Body of pancreas (tissue), 4 donors: ENCODE data around the gene BDKRB2. TPM values are rescaled to one million over a fixed set of nuclear protein-coding genes. Genes with fewer than 3 reads are reported as not detected.

Source experiments
- ATAC-seq: fragments of 150-250 bp; one replicate; pipeline ENCODE4 v1.9.1; 2016
- DNase-seq, 4 donors: peaks; one replicate each; pipeline ENCODE4 v3.0.0-alpha.2; 2019
- H3K27ac ChIP-seq, 4 donors: fragments of 200-600 bp; sonication (generic); 1 replicate in 3 of 4; 2 replicates in 1 of 4; pipeline versions ENCODE4 v1.5.1 to v1.6.1; 2016 to 2019; ENCODE audit warnings: mild to moderate bottlenecking in 1 of 4, mixed read lengths in 1 of 4, moderate library complexity in 1 of 4
- H3K27me3 ChIP-seq, 2 donors: fragments of 200-600 bp; sonication (generic); one replicate each; pipeline ENCODE4 v1.6.0; 2016; ENCODE audit warnings: mild to moderate bottlenecking in 1 of 2
- H3K36me3 ChIP-seq, 2 donors: fragments of 200-600 bp; sonication (generic); replicated peaks in 1 of 2; 2 replicates each; pipeline ENCODE4 v1.5.1; 2016; ENCODE audit warnings: low read depth in 2 of 2; ENCODE audit not compliant: insufficient read depth in 1 of 2
- H3K4me1 ChIP-seq: fragments of 200-600 bp; sonication (generic); one replicate; pipeline ENCODE4 v1.6.0; 2016
- H3K4me3 ChIP-seq, 2 donors: fragments of 200-600 bp; sonication (generic); 1 replicate in 1 of 2; 2 replicates in 1 of 2; pipeline ENCODE4 v1.5.1; 2016 to 2019
- H3K9me3 ChIP-seq, 3 donors: fragments of 200-600 bp; sonication (generic); 1 replicate in 2 of 3; 2 replicates in 1 of 3; pipeline ENCODE4 v1.5.1; 2016
- CTCF ChIP-seq, 7 experiments: fragments of 450-650 bp in 4 of 7; fragments of 200-600 bp in 3 of 7; sonication (generic) in 3 of 7; IDR thresholded peaks; one replicate each; pipeline ENCODE4 v1.5.1; 2016 to 2019; ENCODE audit warnings: antibody characterized with exemption in 7 of 7
- POLR2A ChIP-seq, 3 donors: fragments of 450-650 bp; IDR thresholded peaks; one replicate each; pipeline ENCODE4 v1.6.1; 2016; ENCODE audit warnings: antibody characterized with exemption in 3 of 3, mild to moderate bottlenecking in 2 of 3
- WGBS, 2 donors: methylation state at CpG; one replicate each; pipeline ENCODE4 v1.1.5; 2017; 5-methylcytosine and 5-hydroxymethylcytosine counted together
- intact Hi-C: fragments of 100-400 bp; cut with DNase I; formaldehyde crosslinking; loops from one replicate; pipeline ENCODE4 v1.15.1; 2023
- total RNA-seq, 2 donors: library from RNA; depleted of rRNA; stranded (reverse); fragments of >200 nt; gene quantifications; one replicate each; pipeline ENCODE4 v1.1.0, GENCODE V29; 2016

BDKRB2 gene
- total RNA-seq, 2 donors from 2014 or later: 9.6 to 11.4 TPM

- TF ChIP-seq CTCF (IDR thresholded peaks at IDR 0.05): no peak
- TF ChIP-seq POLR2A (IDR thresholded peaks at IDR 0.05): no peak
- Histone ChIP-seq H3K4me3 (no peak overlapping the region), H3K9me3 (no peaks in the 10 kb centered on the region), H3K27ac (no peak overlapping the region), H3K27me3 (no peaks in the 10 kb centered on the region), H3K4me1 (no peaks in the 10 kb centered on the region), H3K36me3 (no peaks in the 10 kb centered on the region)
- ATAC-seq (no peak), DNase-seq (no peak)
- WGBS, 2 donors: 78 to 94% methylated on average over 1 of the region's 1 CpG
- intact Hi-C loops: no loop called here
Measured at GRCh38 chr14:96216627-96217026, 12.0 kb downstream of the BDKRB2 start.

GRCh38 chr14:96217376-96217913, 12.8 kb downstream of the BDKRB2 start:
- Histone ChIP-seq H3K36me3 (no peaks in the 10 kb centered on the region), H3K9me3 (no peaks in the 10 kb centered on the region), H3K27ac (no peak overlapping the region), H3K4me1 (no peaks in the 10 kb centered on the region), H3K4me3 (no peak overlapping the region), H3K27me3 (no peaks in the 10 kb centered on the region)
- WGBS, 2 donors: 67 to 69% methylated on average over 7 to 8 of the region's 8 CpGs
- no peak for DNase-seq
- TF ChIP-seq POLR2A (IDR thresholded peaks at IDR 0.05) (no peak), CTCF (IDR thresholded peaks at IDR 0.05) (no peak)
- intact Hi-C loops: no loop called here
- no peak for ATAC-seq

GRCh38 chr14:96221109-96221650, 16.5 kb downstream of the BDKRB2 start:
- H3K27ac ChIP-seq: no peak overlapping the region
- intact Hi-C loops: no loop called here
- WGBS, 2 donors: 68 to 70% methylated on average over 4 to 7 of the region's 7 CpGs

GRCh38 chr14:96221841-96222240, 17.2 kb downstream of the BDKRB2 start:
- Histone ChIP-seq H3K36me3 (no peaks in the 10 kb centered on the region), H3K4me3 (no peak overlapping the region), H3K27ac (no peak overlapping the region), H3K9me3 (no peaks in the 10 kb centered on the region), H3K27me3 (no peaks in the 10 kb centered on the region), H3K4me1 (no peaks in the 10 kb centered on the region)
- WGBS, 2 donors: 69 to 80% methylated on average over 8 of the region's 8 CpGs
- DNase-seq (no peak), ATAC-seq (no peak)
- TF ChIP-seq CTCF (IDR thresholded peaks at IDR 0.05) (no peak), POLR2A (IDR thresholded peaks at IDR 0.05) (no peak)
- intact Hi-C loops: no loop called here

More at GRCh38 chr14:96221109-96221650, 16.5 kb downstream of the BDKRB2 start:
- no peak for TF ChIP-seq POLR2A (IDR thresholded peaks at IDR 0.05)
- no peak for TF ChIP-seq CTCF (IDR thresholded peaks at IDR 0.05)
- no peak for DNase-seq
- Histone ChIP-seq H3K27me3 (no peaks in the 10 kb centered on the region), H3K4me1 (no peaks in the 10 kb centered on the region), H3K4me3 (no peak overlapping the region), H3K9me3 (no peaks in the 10 kb centered on the region), H3K36me3 (no peaks in the 10 kb centered on the region)
- no peak for ATAC-seq

GRCh38 chr14:96224480-96225096, 19.9 kb downstream of the BDKRB2 start:
- Histone ChIP-seq H3K9me3 (no peaks in the 10 kb centered on the region), H3K36me3 (no peaks in the 10 kb centered on the region), H3K4me1 (no peaks in the 10 kb centered on the region), H3K27ac (no peak overlapping the region), H3K4me3 (no peak overlapping the region), H3K27me3 (no peaks in the 10 kb centered on the region)
- no peak for ATAC-seq
- DNase-seq: no peak
- 67 to 69% methylated on average over 8 of the region's 8 CpGs for WGBS, 2 donors
- intact Hi-C loops: no loop called here
- TF ChIP-seq POLR2A (IDR thresholded peaks at IDR 0.05) (no peak), CTCF (IDR thresholded peaks at IDR 0.05) (no peak)
